ENCODE data around the gene NUSAP1. TPM values are rescaled to one million over a fixed set of nuclear protein-coding genes. Genes with fewer than 3 reads are reported as not detected.

The NUSAP1 gene
- total and polyA plus RNA-seq, 10 of the 15 experiments (the other 5 are each of a cell fraction or from before 2014, with no cell fraction given): 158 to 315 (median 229) TPM

DNA sequence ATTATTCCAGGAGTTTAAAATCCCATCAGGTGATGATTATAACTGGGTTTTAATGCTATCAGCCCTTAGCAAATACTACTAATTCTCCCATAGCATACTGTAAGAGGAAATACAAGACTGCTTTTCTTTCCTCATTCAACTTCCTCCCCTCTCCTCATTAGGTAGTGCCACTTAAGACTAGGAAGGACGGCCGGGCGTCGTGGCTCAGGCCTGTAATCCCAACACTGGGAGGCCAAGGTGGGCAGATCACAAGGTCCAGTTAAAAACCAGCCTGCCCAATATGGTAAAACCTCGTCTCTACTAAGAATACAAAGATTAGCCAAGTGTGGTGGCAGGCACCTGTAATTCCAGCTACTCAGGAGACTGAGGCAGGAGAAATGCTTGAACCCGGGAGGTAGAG lies 55.0 kb downstream of the NUSAP1 start:
- FAIRE-seq (no peak), DNase-seq (ENCODE audit: low read depth, low spot score) (no peak), ATAC-seq (no peak)
- Histone ChIP-seq H3K4me2 (ENCODE audit: control insufficient read depth, insufficient read depth) (no peak overlapping the region), H2AFZ (ENCODE audit: control insufficient read depth, low read depth, low read length) (no peak overlapping the region), H3K4me3 (no peak overlapping the region), H3K9ac (ENCODE audit: control insufficient read depth, insufficient read depth, low read length) (no peak overlapping the region), H3K27ac (ENCODE audit: control insufficient read depth, insufficient read depth) (no peak overlapping the region), H3K9me3 (replicated peaks; ENCODE audit: control insufficient read depth, insufficient read depth, low read length) (no peaks in the 10 kb centered on the region), H3K4me1 (ENCODE audit: control insufficient read depth, insufficient read depth, low read length) (no peaks in the 10 kb centered on the region), H3K79me2 (ENCODE audit: control insufficient read depth, insufficient read depth, low read length) (no peaks in the 10 kb centered on the region), H4K20me1 (ENCODE audit: control insufficient read depth, insufficient read depth) (no peaks in the 10 kb centered on the region), H3K36me3 (ENCODE audit: control insufficient read depth in 2 of 2, insufficient read depth in 2 of 2, low read length in 1 of 2) (0 out of 4 replicates have a peak, but pooled peaks cover 0 to 4% of the 10 kb centered on the region in 2 experiments), H3K27me3 (replicated peaks in 1 of 2; ENCODE audit: control insufficient read depth in 2 of 2, insufficient read depth in 2 of 2, low read length in 1 of 2) (no peaks in the 10 kb centered on the region)
- BruUV-seq (replicated peaks): no TSS peak
- WGBS (ENCODE audit: insufficient coverage, insufficient replicate concordance, low lambda C conversion rate, missing lambda C conversion rate): 89% methylated on average over 6 of the region's 6 CpGs
- ChIA-PET CTCF (no interaction called here), RAD21 (ENCODE audit: unreplicated experiment) (no interaction called here), SMC1A (ENCODE audit: uncharacterized antibody, unreplicated experiment) (interaction anchor here (1.0 kb wide), 1 partner anchor 10 kb away, joined by 5 read pairs; no protein-coding TSS in a partner anchor), POLR2A (no interaction called here)
- in situ Hi-C loops (cut with MboI): no loop called here
- no peak for TF ChIP-seq SP1 (IDR thresholded peaks at IDR 0.05; ENCODE audit: low read depth, low read length)
- no peak for TF ChIP-seq SKIL (IDR thresholded peaks at IDR 0.05; ENCODE audit: low read depth, poor library complexity, severe bottlenecking)
- no peak for TF ChIP-seq IKZF2 (IDR thresholded peaks at IDR 0.05)
- TF ChIP-seq POU2F2 (IDR thresholded peaks at IDR 0.05; ENCODE audit: borderline replicate concordance, low read depth, low read length): no peak
- TF ChIP-seq BMI1 (IDR thresholded peaks at IDR 0.05; ENCODE audit: borderline replicate concordance): no peak
- TF ChIP-seq BCL3 (IDR thresholded peaks at IDR 0.05; ENCODE audit: borderline replicate concordance, insufficient read depth, low read depth, low read length, poor library complexity, severe bottlenecking): no peak
- TF ChIP-seq, protein P1, sequence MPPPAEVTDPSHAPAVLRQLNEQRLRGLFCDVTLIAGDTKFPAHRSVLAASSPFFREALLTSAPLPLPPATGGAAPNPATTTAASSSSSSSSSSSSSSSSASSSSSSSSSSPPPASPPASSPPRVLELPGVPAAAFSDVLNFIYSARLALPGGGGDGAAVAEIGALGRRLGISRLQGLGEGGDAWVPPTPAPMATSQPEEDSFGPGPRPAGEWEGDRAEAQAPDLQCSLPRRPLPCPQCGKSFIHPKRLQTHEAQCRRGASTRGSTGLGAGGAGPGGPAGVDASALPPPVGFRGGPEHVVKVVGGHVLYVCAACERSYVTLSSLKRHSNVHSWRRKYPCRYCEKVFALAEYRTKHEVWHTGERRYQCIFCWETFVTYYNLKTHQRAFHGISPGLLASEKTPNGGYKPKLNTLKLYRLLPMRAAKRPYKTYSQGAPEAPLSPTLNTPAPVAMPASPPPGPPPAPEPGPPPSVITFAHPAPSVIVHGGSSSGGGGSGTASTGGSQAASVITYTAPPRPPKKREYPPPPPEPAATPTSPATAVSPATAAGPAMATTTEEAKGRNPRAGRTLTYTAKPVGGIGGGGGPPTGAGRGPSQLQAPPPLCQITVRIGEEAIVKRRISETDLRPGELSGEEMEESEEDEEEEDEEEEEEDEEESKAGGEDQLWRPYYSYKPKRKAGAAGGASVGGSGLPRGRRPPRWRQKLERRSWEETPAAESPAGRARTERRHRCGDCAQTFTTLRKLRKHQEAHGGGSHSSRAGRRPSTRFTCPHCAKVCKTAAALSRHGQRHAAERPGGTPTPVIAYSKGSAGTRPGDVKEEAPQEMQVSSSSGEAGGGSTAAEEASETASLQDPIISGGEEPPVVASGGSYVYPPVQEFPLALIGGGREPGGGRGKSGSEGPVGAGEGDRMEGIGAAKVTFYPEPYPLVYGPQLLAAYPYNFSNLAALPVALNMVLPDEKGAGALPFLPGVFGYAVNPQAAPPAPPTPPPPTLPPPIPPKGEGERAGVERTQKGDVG (CRISPR knock-in tag; IDR thresholded peaks at IDR 0.05): no peak
- intact Hi-C loops (cut with micrococcal nuclease; ENCODE audit: unreplicated experiment): no loop called here

Data from GM12878 (cell line).